Stimulated activated effector memory CD8-positive, alpha-beta T cell treated with anti-CD3 and anti-CD28 coated beads, Interleukin-12 subunit alpha, Interleukin-12 subunit beta, amount 100 ng/mL, for 72 hours (primary cell): ENCODE data around the gene LYRM7.

Source experiments
- ATAC-seq: fragments of 150-1000 bp; cut with Tn5 transposase; 2 replicates; pipeline ENCODE4 v1.10.0; 2021
- DNase-seq, 2 donors: peaks; one replicate each; pipeline ENCODE4 v3.0.0; 2021 to 2022; ENCODE audit warnings: low spot score in 2 of 2
- H3K27ac Mint-ChIP-seq: one replicate; pipeline ENCODE4 v1.8.0; 2022; ENCODE audit warnings: mild to moderate bottlenecking, mixed read lengths
- H3K36me3 Mint-ChIP-seq: one replicate; pipeline ENCODE4 v1.8.0; 2022; ENCODE audit warnings: mild to moderate bottlenecking, mixed read lengths
- H3K4me1 Mint-ChIP-seq: one replicate; pipeline ENCODE4 v1.8.0; 2022; ENCODE audit warnings: mixed read lengths
- H3K4me3 Mint-ChIP-seq: one replicate; pipeline ENCODE4 v1.8.0; 2022; ENCODE audit warnings: mild to moderate bottlenecking, mixed read lengths
- H3K9me3 Mint-ChIP-seq: one replicate; pipeline ENCODE4 v1.8.0; 2022; ENCODE audit warnings: mixed read lengths

Gene LYRM7

DNA sequence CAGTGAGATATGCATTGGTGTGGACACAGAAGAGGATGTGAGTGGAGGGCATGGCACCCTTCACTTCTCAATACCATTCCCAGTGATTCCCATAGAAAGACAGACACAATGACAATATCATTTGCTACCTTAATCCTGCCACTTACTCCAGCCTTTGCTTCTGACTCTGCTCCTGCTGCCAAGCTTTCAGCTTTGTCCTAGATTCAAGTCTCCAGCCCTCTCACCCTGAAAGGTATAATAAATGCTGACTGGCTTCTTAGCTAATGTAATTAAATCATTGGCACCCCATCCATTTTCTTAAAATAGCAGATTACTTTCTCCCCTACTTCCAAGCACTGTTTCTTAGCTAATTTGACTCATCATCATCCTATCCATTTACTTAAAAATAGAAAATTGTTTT is 52.0 kb downstream of the LYRM7 start:
- no peak for DNase-seq
- no peak for ATAC-seq
- H3K27ac Mint-ChIP-seq: no peak overlapping the region
- H3K4me3 Mint-ChIP-seq: no peak overlapping the region
- peaks cover 27% of the 10 kb centered on the region for H3K4me1 Mint-ChIP-seq
- no peaks in the 10 kb centered on the region for H3K9me3 Mint-ChIP-seq
- H3K36me3 Mint-ChIP-seq: no peaks in the 10 kb centered on the region

GRCh38 chr5:131223751-131224386 is 53.1 kb downstream of the LYRM7 start:
- H3K27ac Mint-ChIP-seq: no peak overlapping the region
- H3K36me3 Mint-ChIP-seq: no peaks in the 10 kb centered on the region
- no peaks in the 10 kb centered on the region for H3K9me3 Mint-ChIP-seq
- no peak overlapping the region for H3K4me3 Mint-ChIP-seq
- peaks cover 16% of the 10 kb centered on the region for H3K4me1 Mint-ChIP-seq
- ATAC-seq (no peak), DNase-seq (no peak)

DNA sequence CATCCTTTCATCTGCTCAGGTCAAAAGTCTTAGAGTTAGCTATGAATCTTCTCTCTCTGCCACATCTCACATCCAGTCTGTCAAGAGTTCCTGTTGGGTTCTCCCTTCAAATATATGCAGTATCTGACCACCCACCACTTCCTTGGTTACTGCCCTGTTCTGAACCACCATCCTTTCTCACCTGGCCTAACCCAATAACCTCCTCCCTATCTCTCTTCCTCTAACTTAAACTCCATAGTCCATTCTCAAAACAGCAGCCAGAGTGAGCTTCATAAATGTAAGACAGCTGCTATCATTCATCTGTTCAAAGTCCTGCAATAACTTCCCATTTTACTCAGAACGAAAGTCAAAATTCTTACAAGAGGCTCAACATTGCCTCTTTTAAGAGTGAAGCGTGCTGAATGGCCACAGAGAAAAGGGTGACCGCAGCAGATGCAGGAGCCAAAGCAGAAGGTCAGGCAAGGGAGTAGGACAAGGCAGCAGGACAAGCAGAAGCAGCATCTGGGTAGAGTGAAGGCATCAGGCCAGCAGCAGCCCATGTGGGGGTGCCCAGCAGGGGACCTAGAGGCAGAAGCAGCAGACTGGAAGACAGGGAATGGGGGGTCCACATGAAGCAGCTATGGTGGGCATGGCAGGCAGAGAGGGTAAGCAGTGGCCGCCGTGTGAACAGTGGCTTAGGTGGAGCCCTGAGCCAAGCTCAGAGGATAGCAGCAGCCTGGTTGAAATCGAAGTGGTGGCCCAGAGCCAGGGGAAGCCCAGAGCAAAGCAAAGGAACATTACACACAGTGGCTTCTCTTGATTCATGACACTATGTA is 53.9 kb downstream of the LYRM7 start:
- H3K9me3 Mint-ChIP-seq: no peaks in the 10 kb centered on the region
- H3K36me3 Mint-ChIP-seq: no peaks in the 10 kb centered on the region
- no peak overlapping the region for H3K27ac Mint-ChIP-seq
- H3K4me3 Mint-ChIP-seq: no peak overlapping the region
- peak; percentile 77 for ATAC-seq
- no peak for DNase-seq
- H3K4me1 Mint-ChIP-seq: peaks cover 11% of the 10 kb centered on the region

- Mint-ChIP-seq H3K4me1 (peaks cover 10% of the 10 kb centered on the region), H3K36me3 (no peaks in the 10 kb centered on the region), H3K4me3 (no peak overlapping the region), H3K27ac (no peak overlapping the region), H3K9me3 (no peaks in the 10 kb centered on the region)
- DNase-seq: no peak
- ATAC-seq: no peak
Observed at GRCh38 chr5:131225282-131225974, 54.7 kb downstream of the LYRM7 start.

- Mint-ChIP-seq H3K4me1 (peaks cover under 1% of the 10 kb centered on the region), H3K36me3 (no peaks in the 10 kb centered on the region)
- ATAC-seq: no peak
Observed at GRCh38 chr5:131226899-131227298, 56.2 kb downstream of the LYRM7 start.

GRCh38 chr5:131228646-131229045 is 57.9 kb downstream of the LYRM7 start:
- DNase-seq (no peak), ATAC-seq (no peak)
- Mint-ChIP-seq H3K4me3 (no peak overlapping the region), H3K4me1 (no peaks in the 10 kb centered on the region), H3K36me3 (no peaks in the 10 kb centered on the region), H3K27ac (no peak overlapping the region), H3K9me3 (no peaks in the 10 kb centered on the region)

More at GRCh38 chr5:131226899-131227298, 56.2 kb downstream of the LYRM7 start:
- DNase-seq: no peak
- H3K4me3 Mint-ChIP-seq: no peak overlapping the region
- H3K27ac Mint-ChIP-seq: no peak overlapping the region
- H3K9me3 Mint-ChIP-seq: no peaks in the 10 kb centered on the region

DNA sequence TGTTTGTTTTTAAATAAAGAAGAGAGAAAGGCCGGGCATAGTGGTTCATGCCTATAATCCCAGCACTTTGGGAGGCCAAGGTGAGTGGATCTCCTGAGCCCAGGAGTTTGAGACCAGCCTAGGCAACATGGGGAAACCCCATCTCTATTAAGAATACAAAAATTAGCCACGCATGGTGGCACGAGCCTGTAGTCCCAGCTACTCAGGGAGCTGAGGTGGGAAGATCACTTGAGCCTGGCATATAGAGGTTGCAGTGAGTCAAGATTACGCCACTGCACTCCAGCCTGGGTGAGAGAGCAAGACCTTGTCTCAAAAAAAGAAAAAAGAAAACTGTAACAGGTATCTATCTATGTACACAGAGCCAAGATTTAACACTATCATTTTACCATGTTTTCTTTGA is 58.9 kb downstream of the LYRM7 start:
- H3K4me3 Mint-ChIP-seq: no peak overlapping the region
- ATAC-seq (no peak), DNase-seq (no peak)
- no peaks in the 10 kb centered on the region for H3K9me3 Mint-ChIP-seq
- no peak overlapping the region for H3K27ac Mint-ChIP-seq
- no peaks in the 10 kb centered on the region for H3K36me3 Mint-ChIP-seq
- no peaks in the 10 kb centered on the region for H3K4me1 Mint-ChIP-seq

- H3K4me3 Mint-ChIP-seq: no peak overlapping the region
- ATAC-seq (no peak), DNase-seq (no peak)
- H3K27ac Mint-ChIP-seq: no peak overlapping the region
- no peaks in the 10 kb centered on the region for H3K4me1 Mint-ChIP-seq
- H3K9me3 Mint-ChIP-seq: no peaks in the 10 kb centered on the region
- H3K36me3 Mint-ChIP-seq: no peaks in the 10 kb centered on the region
Observed at GRCh38 chr5:131230406-131230805, 59.7 kb downstream of the LYRM7 start.

GRCh38 chr5:131239686-131240085 is 68.9 kb downstream of the LYRM7 start:
- Mint-ChIP-seq H3K4me1 (peaks cover 8% of the 10 kb centered on the region), H3K27ac (no peak overlapping the region), H3K4me3 (no peak overlapping the region), H3K9me3 (no peaks in the 10 kb centered on the region), H3K36me3 (no peaks in the 10 kb centered on the region)
- ATAC-seq (no peak), DNase-seq (no peak)

DNA sequence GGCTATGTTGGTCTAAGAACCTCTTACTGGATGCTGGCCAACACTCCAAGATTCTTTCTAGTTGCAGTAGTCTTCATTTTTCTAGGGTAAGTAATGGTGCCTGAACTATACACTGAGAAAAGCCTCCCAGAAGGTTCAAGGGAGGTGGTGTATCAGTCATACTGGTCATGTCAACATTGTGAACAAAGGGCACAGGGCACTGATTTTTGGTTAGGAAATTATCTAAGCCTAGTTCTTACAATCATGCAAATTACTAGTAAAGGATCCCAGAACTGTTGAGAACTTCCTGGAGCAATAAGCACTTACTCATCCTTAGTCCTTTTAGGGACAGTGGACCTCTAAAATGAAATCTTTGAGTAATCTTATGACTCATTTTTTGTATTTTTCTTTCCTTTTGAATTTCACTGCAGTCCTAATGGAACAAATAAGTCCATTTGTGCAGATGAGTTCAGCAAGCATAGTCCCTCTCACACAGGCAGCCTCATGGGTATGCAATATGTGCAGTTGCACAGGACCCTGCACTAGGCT is 72.0 kb downstream of the LYRM7 start:
- Mint-ChIP-seq H3K4me3 (no peak overlapping the region), H3K4me1 (peaks cover 8% of the 10 kb centered on the region), H3K36me3 (no peaks in the 10 kb centered on the region), H3K9me3 (no peaks in the 10 kb centered on the region), H3K27ac (no peak overlapping the region)
- no peak for DNase-seq
- peak; percentile 84 for ATAC-seq

DNA sequence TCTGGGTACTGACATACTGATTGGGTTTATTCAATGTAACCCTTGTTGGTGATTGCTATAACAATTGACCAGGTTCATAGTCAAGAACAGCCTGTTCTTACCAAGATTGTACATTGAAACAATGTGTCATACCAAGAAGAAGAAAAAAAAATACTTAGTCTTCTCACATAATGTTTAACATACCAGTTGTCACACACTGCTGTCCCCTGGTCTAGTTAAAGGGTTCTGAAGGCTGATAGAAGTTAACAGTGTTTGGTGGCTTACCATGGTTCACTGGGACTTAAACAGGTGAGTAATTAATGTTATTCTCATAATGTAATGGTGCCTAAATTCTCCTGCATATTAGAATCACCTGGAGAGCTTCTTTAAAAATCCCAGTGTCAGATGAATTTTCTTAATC is 74.6 kb downstream of the LYRM7 start:
- Mint-ChIP-seq H3K4me3 (no peak overlapping the region), H3K27ac (no peak overlapping the region), H3K4me1 (peaks cover 19% of the 10 kb centered on the region), H3K9me3 (no peaks in the 10 kb centered on the region), H3K36me3 (no peaks in the 10 kb centered on the region)
- DNase-seq (no peak), ATAC-seq (no peak)

DNA sequence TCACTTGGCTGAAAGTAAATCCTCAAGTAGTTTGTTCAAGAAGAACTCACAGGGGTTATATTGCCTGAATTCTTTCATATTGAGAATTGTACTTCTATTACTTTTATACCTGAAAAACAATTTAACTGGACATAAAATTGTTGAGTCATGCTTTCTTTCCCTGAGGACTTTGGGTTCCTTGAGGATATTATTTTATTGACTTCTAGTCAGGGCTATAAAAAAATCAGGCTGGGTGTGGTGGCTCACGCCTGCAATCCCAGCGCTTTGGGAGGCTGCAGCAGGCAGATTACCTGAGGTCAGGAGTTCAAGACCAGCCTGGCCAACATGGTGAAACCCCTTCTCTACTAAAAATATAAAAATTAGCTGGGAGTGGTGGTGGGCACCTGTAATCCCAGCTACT is 75.2 kb downstream of the LYRM7 start:
- ATAC-seq (no peak), DNase-seq (no peak)
- Mint-ChIP-seq H3K36me3 (no peaks in the 10 kb centered on the region), H3K4me1 (peaks cover 25% of the 10 kb centered on the region), H3K27ac (no peak overlapping the region), H3K9me3 (no peaks in the 10 kb centered on the region), H3K4me3 (no peak overlapping the region)

DNA sequence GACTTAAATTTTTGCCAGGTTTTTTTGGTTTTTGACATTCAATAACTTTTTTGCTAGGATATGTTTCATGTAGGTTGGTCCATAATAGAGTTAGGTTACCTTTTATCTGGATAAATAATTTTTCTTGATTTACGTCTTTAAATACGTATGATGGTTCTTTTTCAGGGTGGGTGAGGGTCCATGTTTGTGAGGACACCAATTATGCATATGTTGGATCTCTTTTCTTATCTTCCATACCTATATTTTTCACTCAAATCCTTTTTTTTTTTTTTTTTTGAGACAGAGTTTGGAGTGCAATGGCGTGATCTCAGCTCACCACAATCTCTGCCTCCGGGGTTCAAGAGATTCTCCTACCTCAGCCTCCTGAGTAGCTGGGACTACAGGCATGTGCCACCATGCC is 75.8 kb downstream of the LYRM7 start:
- Mint-ChIP-seq H3K4me3 (no peak overlapping the region), H3K9me3 (no peaks in the 10 kb centered on the region), H3K4me1 (peaks cover 26% of the 10 kb centered on the region), H3K27ac (no peak overlapping the region), H3K36me3 (no peaks in the 10 kb centered on the region)
- ATAC-seq (no peak), DNase-seq (no peak)

DNA sequence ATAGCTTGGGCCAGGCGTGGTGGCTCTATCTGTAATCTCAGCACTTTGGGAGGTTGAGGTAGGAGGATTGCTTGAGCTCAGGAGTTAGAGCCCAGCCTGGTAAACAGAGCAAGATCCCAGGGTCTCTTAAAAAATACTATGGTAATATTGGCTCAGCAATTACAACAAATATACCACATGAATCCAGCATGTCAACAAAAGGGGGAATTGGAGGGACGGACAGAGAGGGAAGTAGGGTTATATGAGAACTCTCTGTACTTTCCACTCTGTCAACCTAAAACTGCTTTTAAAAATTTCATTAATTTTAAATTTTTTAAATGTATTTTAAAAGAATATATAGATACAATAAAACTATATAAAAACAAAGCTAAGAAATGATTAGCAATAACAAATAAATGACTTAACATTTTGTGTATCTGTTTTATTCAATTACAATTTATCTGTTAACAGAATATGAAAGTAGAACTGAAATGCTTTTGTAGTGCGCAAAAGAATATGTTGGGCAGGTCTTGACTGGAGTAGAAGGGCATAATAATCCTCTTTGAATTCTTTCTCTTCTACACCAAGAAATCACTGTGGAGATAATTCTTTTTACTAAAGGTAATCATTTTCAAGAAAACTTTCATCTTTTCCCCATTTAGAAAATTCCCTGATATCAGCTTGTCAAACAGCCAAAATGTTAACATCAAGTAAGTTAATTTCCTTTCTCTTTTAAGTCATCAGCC is 80.2 kb downstream of the LYRM7 start:
- Mint-ChIP-seq H3K36me3 (peaks cover 11% of the 10 kb centered on the region), H3K27ac (peak overlapping the region; percentile 92), H3K4me1 (peaks cover 34% of the 10 kb centered on the region), H3K9me3 (no peaks in the 10 kb centered on the region), H3K4me3 (peak overlapping the region; percentile 73)
- ATAC-seq (no peak), DNase-seq (no peak)

- Mint-ChIP-seq H3K4me3 (peak overlapping the region; percentile 73), H3K9me3 (no peaks in the 10 kb centered on the region), H3K4me1 (peaks cover 47% of the 10 kb centered on the region), H3K36me3 (peaks cover 12% of the 10 kb centered on the region), H3K27ac (peak overlapping the region; percentile 92)
- ATAC-seq: peak; percentile 80
- peak; percentile 48 to 81 for DNase-seq
Observed at GRCh38 chr5:131252824-131253171, 82.1 kb downstream of the LYRM7 start.
